KBM-7 (cell line): ENCODE measurements around the gene NPHP4.

ENCODE experiments used
- DNase-seq: peaks from one replicate; pipeline ENCODE4 v3.0.0-alpha.2; 2015
- in situ Hi-C: fragments of 300-500 bp; cut with MboI; formaldehyde crosslinking; loops from 2 replicates; pipeline ENCODE4 v1.14.3; 2020; ENCODE audit warnings: low sequenced_read_pairs, low pct_unique_long_range_greater_than_20kb, mixed read lengths

NPHP4 gene

DNA sequence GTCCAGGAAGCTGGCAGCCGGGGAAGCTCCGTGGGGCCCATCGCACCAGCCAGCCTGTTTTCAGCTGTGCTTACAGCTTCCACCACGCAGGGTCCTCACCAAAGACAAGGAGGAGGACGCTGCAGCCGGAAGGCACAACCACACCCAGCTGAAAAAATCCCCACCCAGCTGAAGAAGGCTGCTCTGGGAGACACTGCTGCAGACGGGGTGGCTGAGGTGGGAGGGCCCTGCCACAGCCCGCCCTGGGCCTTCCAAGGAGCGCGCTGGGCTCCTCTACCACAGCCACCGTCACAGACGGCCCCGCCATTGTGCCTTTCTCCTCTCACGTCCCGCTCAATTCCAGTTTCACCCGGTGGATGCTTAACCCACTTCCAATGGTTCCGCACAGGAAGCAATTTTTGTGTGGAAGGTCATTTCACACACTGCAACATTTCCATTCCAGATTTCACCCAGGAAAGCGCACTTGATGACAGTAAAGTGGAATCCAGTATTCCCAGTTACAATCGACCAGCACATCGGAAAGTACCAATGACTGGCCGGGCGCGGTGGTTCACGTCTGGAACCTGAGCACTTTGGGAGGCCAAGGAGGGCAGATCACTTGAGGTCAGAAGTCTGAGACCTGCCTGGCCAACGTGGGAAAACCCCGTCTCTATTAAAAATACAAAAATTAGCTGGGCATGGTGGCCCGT, 47.9 kb downstream of the NPHP4 start:
- no peak for DNase-seq
- in situ Hi-C loops: no loop called here

GRCh38 chr1:5943343-5944124, 48.7 kb downstream of the NPHP4 start:
- DNase-seq: no peak
- in situ Hi-C loops: no loop called here

DNA sequence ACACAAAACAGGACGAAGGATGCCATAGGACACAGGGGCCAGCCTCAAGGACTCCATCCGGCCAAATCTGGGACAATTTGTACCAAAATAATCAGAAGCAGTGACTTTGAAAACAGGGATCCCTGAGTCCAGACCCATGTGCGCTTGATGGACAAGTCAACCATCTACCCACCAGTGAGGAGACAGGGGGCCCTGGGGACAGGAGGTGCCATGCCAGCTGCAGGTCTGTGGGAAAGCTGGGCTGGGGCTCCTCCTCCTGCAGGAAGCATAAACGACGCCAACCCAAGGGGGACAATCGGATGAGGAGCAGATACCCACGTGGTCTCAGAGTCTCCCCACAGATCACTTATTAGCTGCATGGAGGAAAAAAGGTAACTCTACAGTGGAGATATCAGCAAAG, 50.6 kb downstream of the NPHP4 start:
- no peak for DNase-seq
- in situ Hi-C loops: no loop called here

- in situ Hi-C loops: no loop called here
- DNase-seq: no peak
Observed at GRCh38 chr1:5940723-5941407, 51.4 kb downstream of the NPHP4 start.

- in situ Hi-C loops: no loop called here
- no peak for DNase-seq
Observed at GRCh38 chr1:5939271-5940170, 52.7 kb downstream of the NPHP4 start.

DNA sequence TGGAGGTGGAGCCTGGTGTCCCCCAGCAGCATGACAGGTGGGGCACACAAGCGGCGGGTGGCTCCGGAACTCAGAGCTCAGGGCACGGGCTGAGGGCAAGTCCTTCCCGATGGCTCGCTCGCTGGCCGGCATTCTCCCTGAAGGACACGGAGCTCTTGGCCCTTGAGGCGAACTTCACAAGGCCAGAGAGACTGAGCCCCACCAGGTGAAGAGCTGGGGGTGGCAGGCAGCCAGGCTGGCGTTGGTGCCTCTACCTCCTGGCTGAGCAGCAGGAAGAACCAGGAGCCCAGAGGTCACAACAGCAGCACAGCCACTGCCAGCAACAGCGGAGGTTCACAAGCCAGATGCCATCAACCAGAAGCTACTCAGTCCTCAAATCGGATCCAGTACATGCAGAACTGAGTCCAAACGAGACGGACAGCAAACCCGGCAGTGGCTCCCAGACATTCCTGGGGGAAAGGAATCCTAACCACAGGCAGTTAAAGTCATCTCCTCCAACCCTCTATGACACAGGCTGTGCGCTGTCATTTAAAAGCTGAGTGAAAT, 54.1 kb downstream of the NPHP4 start:
- in situ Hi-C loops: no loop called here
- DNase-seq: no peak

DNA sequence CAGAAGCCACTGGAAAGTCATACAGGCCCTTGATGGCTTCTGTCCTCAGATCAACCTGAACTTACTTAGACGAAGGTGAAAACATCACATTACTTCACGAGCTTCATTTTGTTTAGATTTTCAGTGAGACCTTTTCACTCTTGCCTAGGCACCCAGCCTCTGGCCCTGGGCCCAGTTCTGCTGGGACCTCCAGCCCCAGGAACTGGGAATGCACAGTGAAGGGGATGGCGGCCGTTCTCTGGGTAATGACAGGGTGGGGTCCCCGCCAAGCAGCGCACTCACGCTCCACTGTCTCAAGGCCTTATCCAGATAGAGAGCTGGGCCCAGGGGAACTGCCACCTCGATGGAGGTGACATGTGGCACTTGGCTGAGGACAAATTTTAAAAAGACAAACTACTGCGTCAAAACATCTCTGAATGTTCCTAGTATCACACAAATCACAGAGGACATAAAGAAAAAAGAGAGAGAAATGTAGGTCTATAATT, 54.8 kb downstream of the NPHP4 start:
- DNase-seq: no peak
- in situ Hi-C loops: no loop called here

- DNase-seq: no peak
- in situ Hi-C loops: no loop called here
Observed at GRCh38 chr1:5936621-5937372, 55.4 kb downstream of the NPHP4 start.

- in situ Hi-C loops: no loop called here
- no peak for DNase-seq
Observed at GRCh38 chr1:5936126-5936525, 56.1 kb downstream of the NPHP4 start.

DNA sequence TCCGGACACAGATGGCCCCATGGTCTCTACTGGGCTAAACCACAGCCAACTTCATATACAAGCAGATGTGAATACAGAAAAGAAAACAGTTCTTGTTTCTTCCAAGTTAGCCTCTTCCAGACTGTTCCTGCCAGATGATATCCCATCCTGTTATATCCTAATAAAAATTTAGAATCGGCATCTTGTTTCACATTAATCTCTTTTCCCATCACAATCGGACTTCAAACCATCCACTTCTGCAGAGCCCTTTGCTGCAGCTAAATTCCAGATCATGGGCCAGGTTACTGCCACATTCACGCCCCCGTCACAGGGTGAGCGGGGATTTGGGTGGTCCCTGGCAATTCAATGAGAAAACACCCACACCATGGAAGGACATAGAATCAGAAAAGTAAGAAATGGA, 57.2 kb downstream of the NPHP4 start:
- DNase-seq: no peak
- in situ Hi-C loops: no loop called here

DNA sequence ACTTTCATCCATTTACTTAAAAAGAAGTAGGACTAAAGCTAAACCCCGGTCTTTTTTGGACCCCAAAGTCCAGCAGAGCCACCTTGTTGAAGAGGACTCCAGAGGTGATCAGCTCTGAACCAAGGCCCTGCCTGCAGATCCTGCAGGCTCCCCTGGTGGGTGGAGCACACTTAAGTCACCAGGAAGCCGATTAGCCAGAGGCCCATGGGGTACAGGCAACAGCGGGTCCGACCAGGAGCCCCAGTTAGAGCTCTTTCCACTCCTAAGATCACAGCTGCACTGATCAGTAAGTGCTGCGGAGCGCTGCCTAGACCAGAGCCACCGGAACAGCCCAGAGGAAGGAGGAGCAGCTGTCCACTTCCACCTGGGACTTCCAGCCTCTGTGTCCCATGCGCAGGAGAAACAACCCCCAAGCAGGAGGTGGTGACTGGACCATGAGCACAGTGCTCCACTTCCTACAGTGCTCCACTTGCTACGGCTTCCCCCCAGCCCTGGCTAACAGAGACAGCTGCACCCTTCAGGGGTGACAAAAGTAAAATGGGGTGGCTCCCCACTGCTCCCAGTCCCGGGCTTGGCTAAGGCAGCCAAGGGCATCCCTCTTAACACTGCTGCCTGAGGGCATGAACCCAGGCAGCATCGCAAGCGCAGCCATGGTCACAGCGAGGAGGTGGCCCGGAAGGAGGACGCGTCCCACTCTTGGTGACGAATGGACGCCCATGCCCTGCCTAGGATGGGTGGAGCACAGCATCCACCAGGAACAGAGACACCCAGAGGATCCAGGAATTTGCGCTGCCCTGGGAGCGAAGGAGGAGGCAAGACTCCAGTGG, 58.0 kb downstream of the NPHP4 start:
- in situ Hi-C loops: no loop called here
- DNase-seq: no peak

GRCh38 chr1:5933676-5934057, 58.6 kb downstream of the NPHP4 start:
- in situ Hi-C loops: no loop called here
- DNase-seq: no peak

- in situ Hi-C loops: no loop called here
- DNase-seq: no peak
Observed at GRCh38 chr1:5933050-5933449, 59.2 kb downstream of the NPHP4 start.

DNA sequence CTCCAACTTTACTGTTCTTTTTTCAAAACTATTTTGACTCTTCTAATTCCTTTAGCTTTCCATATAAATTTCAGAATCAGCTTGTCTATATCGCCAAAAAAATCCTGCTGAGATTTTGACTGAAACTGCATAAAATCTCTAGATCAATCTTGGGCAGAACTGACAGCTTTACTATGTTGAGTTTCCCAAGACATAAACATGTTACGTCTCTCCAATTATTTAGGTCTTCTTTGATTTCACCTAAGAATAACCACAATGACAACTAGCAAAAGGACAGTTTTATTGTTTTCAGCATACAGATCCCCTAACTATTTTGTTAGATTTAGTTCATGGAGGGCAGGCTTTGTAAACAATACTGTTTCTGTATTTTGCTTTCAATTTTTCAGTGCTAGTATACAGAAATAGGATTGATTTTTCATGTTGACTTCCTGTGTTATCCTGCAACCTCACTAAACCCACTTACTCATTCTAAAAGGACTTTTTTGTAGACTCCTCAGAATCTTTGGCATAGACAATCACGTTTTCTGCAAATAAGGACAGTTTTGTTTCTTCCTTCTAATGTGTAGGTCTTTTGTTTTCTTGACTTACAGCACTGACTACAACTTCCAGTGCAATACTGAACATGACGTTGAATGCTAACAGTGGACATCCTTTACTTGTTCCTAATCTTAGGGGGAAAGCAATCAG, 63.4 kb downstream of the NPHP4 start:
- in situ Hi-C loops: no loop called here
- DNase-seq: no peak

- in situ Hi-C loops: no loop called here
- no peak for DNase-seq
Observed at GRCh38 chr1:5927506-5928370, 64.5 kb downstream of the NPHP4 start.
